Right lobe of liver (tissue), 6 donors: ENCODE data around the gene PARL. TPM values are rescaled to one million over a fixed set of nuclear protein-coding genes. Genes with fewer than 3 reads are reported as not detected.
A peak's percentile ranks its signal among the peaks of the same experiment; 100 is the strongest.

Experiments
- ATAC-seq, 4 donors: fragments of 200-7000 bp; cut with Tn5 transposase; one replicate each; pipeline ENCODE4 v1.9.1; 2020; ENCODE audit warnings: mild to moderate bottlenecking in 4 of 4, moderate library complexity in 4 of 4
- DNase-seq, 3 donors: peaks; one replicate each; pipeline ENCODE4 v3.0.0-alpha.2; 2020
- H3K27ac ChIP-seq, 3 donors: fragments of 200-600 bp; one replicate each; pipeline ENCODE4 v1.8.0; 2022
- H3K27me3 ChIP-seq, 2 donors: fragments of 200-600 bp; one replicate each; pipeline ENCODE4 v1.8.0; 2022
- H3K36me3 ChIP-seq, 4 donors: fragments of 200-600 bp; sonication (generic) in 1 of 4; one replicate each; pipeline versions ENCODE4 v1.5.1 to v1.8.0; 2017 to 2022; ENCODE audit warnings: control low read depth in 1 of 4
- H3K4me1 ChIP-seq, 4 donors: fragments of 200-600 bp; sonication (generic) in 1 of 4; one replicate each; pipeline versions ENCODE4 v1.5.1 to v1.8.0; 2017 to 2022; ENCODE audit warnings: control low read depth in 1 of 4
- H3K4me3 ChIP-seq, 3 donors: fragments of 200-600 bp; one replicate each; pipeline ENCODE4 v1.8.0; 2022
- H3K9me3 ChIP-seq, 4 donors: fragments of 200-600 bp; sonication (generic) in 1 of 4; one replicate each; pipeline versions ENCODE4 v1.5.1 to v1.8.0; 2017 to 2022; ENCODE audit warnings: control low read depth in 1 of 4
- POLR2A ChIP-seq: fragments of 450-650 bp; IDR thresholded peaks from one replicate; pipeline ENCODE4 v1.6.1; 2017; ENCODE audit warnings: antibody characterized with exemption, mild to moderate bottlenecking
- WGBS: methylation state at CpG from one replicate; pipeline ENCODE4 v1.1.6; 2018; ENCODE audit warnings: low coverage, low lambda C conversion rate; ENCODE audit not compliant: insufficient coverage; ENCODE audit errors: missing lambda C conversion rate; 5-methylcytosine and 5-hydroxymethylcytosine counted together
- intact Hi-C, 2 donors: fragments of 100-400 bp; cut with DNase I; formaldehyde crosslinking; loops; one replicate each; pipeline versions ENCODE4 v1.11.2 to v1.14.1; 2022
- total RNA-seq, 6 experiments: library from RNA; depleted of rRNA in 2 of 6; stranded (reverse); fragments of >200 nt in 2 of 6; fragmentation: NEBNext Ultra II Directional in 3 of 6; extraction: Animal tissue kit (Norgen Biotek cat#: 25700) in 3 of 6; gene quantifications; one replicate each; pipeline versions ENCODE4 v1.1.0 to v1.2.4, GENCODE V29; 2016 to 2023
- TF ChIP-seq, protein P1 (sequence below), 4 donors: fragments of 200-600 bp in 3 of 4; fragments of 450-650 bp in 1 of 4; IDR thresholded peaks; one replicate each; pipeline versions ENCODE4 v1.5.1 to v1.8.0; 2016 to 2022; ENCODE audit warnings: antibody characterized with exemption in 4 of 4, mild to moderate bottlenecking in 2 of 4
- donor health status: DM: no; HTN: yes; CAD: no.
- donor health status: DM: no; HTN: no; CAD: no.
- donor health status: DM: no; HTN: no; CAD: no.
- donor health status: DM: no; HTN: yes; CAD: no.
- donor health status: DM: no; HTN: yes; CAD: no.

The PARL gene
- total RNA-seq, 6 experiments from 2014 or later: 23.7 to 29.0 (median 26.2) TPM

DNA sequence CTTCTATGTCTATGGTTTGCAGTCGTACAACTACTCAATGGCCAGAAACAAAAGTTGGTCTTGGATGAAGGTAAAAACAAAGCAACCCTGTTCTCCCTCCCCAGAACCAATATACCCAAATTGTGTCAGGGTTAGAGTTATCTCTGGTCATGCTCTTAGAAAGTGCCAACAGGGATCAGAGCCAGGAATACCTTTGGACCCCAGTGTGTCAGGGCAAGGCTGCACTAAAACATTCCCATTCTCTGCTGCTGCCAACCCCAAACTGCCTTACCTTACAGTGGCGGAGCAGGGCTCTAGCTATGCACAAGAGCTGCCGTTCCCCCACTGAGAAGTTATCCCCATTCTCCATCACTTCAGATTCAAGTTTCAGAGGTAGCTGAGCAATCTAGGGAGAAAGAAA, 42.4 kb upstream of the PARL start:
- ATAC-seq (peak; percentile 84 to 96 (median 92)), DNase-seq (peak in 1 of 3 donors; percentile 80)
- Histone ChIP-seq H3K4me3 (no peak overlapping the region), H3K27me3 (no peaks in the 10 kb centered on the region), H3K4me1 (peaks cover 0 to 9% (median 0%) of the 10 kb centered on the region in 4 donors), H3K9me3 (no peaks in the 10 kb centered on the region), H3K27ac (no peak overlapping the region), H3K36me3 (peaks cover 0 to 10% (median under 1%) of the 10 kb centered on the region in 4 donors)
- 23% methylated on average over 3 of the region's 3 CpGs for WGBS
- TF ChIP-seq, protein P1, sequence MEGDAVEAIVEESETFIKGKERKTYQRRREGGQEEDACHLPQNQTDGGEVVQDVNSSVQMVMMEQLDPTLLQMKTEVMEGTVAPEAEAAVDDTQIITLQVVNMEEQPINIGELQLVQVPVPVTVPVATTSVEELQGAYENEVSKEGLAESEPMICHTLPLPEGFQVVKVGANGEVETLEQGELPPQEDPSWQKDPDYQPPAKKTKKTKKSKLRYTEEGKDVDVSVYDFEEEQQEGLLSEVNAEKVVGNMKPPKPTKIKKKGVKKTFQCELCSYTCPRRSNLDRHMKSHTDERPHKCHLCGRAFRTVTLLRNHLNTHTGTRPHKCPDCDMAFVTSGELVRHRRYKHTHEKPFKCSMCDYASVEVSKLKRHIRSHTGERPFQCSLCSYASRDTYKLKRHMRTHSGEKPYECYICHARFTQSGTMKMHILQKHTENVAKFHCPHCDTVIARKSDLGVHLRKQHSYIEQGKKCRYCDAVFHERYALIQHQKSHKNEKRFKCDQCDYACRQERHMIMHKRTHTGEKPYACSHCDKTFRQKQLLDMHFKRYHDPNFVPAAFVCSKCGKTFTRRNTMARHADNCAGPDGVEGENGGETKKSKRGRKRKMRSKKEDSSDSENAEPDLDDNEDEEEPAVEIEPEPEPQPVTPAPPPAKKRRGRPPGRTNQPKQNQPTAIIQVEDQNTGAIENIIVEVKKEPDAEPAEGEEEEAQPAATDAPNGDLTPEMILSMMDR (IDR thresholded peaks at IDR 0.05): no peak
- intact Hi-C loops: no loop called here

DNA sequence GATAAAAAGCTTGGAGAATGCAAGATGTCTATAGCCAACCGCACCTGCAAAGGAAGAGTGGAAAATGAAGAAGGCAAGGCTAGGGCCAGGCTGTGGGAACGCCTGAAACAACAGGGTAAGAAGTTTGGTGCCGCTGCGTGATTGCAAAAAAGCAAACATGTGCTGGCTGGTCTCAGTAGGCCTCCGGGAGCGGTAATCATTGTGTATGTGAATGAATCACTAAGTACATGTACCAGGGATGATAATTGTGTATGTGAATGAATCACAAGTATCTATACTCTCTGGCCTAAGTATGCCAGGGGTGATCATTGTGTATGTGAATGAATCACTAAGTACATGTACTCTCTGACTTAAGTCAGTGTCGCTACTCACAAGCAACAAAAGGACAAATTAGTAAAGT, 40.3 kb upstream of the PARL start:
- WGBS: 84% methylated on average over 7 of the region's 7 CpGs
- DNase-seq (no peak), ATAC-seq (no peak)
- H3K36me3 ChIP-seq: peaks cover 0 to 19% (median 2%) of the 10 kb centered on the region in 4 donors
- no peak overlapping the region for H3K27ac ChIP-seq
- TF ChIP-seq, protein P1 (IDR thresholded peaks at IDR 0.05): no peak
- TF ChIP-seq POLR2A: no peak
- intact Hi-C loops: no loop called here
- no peaks in the 10 kb centered on the region for H3K27me3 ChIP-seq
- H3K4me1 ChIP-seq: peaks cover 0 to 9% (median 0%) of the 10 kb centered on the region in 4 donors
- no peak overlapping the region for H3K4me3 ChIP-seq
- no peaks in the 10 kb centered on the region for H3K9me3 ChIP-seq

DNA sequence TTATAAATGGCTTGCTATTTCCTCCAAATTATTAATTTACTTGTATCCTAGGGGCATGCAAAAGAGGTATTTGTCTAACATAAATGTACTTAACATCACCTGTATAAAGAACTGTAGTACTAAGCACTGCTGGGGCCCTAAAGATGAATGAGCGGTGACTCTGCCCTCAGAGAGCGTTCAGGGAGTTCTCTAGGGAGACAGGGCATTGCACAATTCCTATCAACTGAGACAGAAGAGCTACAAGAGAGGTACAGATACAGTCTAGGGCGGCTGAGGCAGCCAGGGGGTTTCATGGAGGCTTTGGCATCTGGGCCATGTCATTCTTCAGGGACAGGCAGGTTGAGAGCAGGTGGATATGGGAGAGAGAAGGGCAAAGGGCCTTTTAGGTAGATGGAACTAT, 39.9 kb upstream of the PARL start:
- no peak for TF ChIP-seq POLR2A
- TF ChIP-seq, protein P1 (IDR thresholded peaks at IDR 0.05): no peak
- peaks cover 0 to 9% (median 0%) of the 10 kb centered on the region in 4 donors for H3K4me1 ChIP-seq
- H3K27me3 ChIP-seq: no peaks in the 10 kb centered on the region
- H3K36me3 ChIP-seq: peaks cover 0 to 19% (median 2%) of the 10 kb centered on the region in 4 donors
- 100% methylated on average over 1 of the region's 3 CpGs for WGBS
- no peaks in the 10 kb centered on the region for H3K9me3 ChIP-seq
- DNase-seq: no peak
- no peak overlapping the region for H3K27ac ChIP-seq
- ATAC-seq: no peak
- intact Hi-C loops: no loop called here
- H3K4me3 ChIP-seq: no peak overlapping the region

DNA sequence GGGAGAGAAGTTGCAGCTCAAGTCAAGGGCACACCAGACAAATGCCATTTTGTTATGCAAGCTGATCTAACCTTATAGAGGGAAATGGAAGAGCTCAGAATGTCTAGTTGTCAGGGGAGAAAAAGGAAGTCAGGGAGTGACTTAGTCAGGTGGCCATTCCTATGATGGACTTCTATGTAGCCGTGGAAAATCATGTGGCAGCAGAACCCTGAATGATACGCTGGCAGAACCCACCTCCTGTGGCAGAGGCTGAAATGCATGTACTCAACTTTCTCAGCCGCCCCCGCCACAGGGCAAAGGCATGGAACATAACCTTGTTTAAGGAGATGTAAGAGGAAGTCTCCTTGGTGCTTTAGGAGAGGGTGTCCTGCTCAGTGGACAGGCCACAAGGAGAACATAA, 37.7 kb upstream of the PARL start:
- Histone ChIP-seq H3K27ac (no peak overlapping the region), H3K9me3 (no peaks in the 10 kb centered on the region), H3K36me3 (peaks cover 0 to 19% (median 1%) of the 10 kb centered on the region in 4 donors), H3K27me3 (no peaks in the 10 kb centered on the region), H3K4me1 (peaks cover 0 to 9% (median 0%) of the 10 kb centered on the region in 4 donors), H3K4me3 (no peak overlapping the region)
- ATAC-seq (no peak), DNase-seq (no peak)
- TF ChIP-seq POLR2A: no peak
- TF ChIP-seq, protein P1 (IDR thresholded peaks at IDR 0.05): no peak
- intact Hi-C loops: no loop called here
- WGBS: 88% methylated on average over 4 of the region's 4 CpGs

DNA sequence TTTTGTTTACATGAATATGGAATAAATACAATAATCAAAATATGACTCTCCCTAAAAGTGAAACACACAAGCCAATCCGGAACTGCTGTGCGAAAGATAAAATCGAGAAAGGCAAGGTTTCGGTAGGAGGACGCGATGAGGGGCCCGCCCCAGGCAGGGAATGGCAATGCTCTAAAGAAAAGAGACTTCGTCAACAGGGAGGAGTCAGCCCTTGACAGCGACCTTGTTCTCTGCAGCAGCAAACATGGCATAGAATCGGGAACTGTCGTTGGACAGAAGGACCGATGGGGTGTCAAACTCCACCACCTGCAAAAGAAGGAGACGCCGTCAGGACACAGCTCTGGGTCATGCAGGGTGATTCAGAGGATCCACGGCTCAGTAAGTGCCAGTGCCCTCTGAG, 36.4 kb upstream of the PARL start:
- no peak for TF ChIP-seq POLR2A
- TF ChIP-seq, protein P1 (IDR thresholded peaks at IDR 0.05): no peak
- Histone ChIP-seq H3K27ac (no peak overlapping the region), H3K4me3 (no peak overlapping the region), H3K9me3 (no peaks in the 10 kb centered on the region), H3K27me3 (no peaks in the 10 kb centered on the region), H3K36me3 (peaks cover 0 to 19% (median 1%) of the 10 kb centered on the region in 4 donors), H3K4me1 (no peaks in the 10 kb centered on the region)
- ATAC-seq (no peak), DNase-seq (no peak)
- intact Hi-C loops: no loop called here
- WGBS: 94% methylated on average over 12 of the region's 15 CpGs
